T1000 (cell line): Measurements from ENCODE around the gene NISCH.

Experiments used
- DNase-seq: peaks from one replicate; lab custom pipeline; 2025; ENCODE audit warnings: mixed read lengths; lab: John Stamatoyannopoulos, UW

Gene NISCH

DNA sequence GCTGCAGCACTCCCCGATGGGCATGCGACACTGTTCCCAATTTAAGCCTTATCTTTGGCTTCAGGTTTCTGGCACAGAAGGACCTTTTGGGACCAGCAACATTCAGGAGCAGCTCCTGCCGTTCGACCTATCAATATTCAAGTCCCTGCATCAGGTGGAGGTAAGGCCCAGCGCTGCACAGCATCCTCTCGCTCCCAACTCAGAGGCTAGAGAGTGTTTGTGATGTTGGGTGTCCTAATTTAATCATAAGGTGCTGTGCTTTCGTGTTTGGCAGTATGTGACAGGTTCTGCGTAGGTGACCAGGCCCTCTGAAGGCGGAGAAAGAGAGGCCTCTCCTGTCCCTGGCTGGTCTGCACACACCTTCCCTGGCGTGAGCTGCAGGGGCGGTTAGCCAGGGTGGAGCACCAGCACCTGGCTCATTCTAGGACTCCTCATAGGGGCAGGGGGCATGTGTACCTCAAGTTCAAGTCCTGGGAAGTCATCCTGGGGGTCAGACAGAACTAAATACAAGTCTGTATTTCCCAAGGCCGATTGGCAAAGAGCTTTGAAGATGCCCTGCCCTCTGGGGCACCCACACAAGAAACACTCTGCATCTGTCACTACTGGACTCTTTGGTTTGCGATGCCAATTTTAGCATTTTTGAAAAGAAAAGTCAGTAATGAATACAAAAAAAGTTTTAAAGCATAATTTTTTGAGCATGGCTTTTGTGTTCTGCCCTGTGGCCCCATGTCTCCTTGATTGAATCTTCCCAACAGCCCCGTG lies 17.0 kb downstream of the NISCH start:
- no peak for DNase-seq

DNA sequence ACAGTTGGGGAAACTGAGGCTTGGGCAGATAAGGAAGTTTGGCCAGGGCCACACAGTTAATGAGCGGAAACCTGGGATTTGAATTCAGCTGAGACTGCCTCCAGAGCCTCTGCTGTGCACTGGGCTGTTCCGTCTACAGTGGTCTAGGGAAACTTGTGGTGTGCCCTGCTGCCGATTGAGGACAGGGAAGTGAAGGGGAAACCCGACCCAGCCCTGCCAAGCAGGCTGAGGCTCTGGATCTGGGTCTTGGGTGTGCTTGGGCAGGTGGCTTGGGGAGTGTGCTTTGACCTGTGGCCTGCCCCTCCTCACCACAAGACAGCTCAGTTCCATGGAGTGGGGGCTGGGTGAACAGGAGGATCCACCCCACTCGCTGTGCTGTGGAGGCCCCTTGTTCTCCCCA lies 17.6 kb downstream of the NISCH start:
- no peak for DNase-seq

DNA sequence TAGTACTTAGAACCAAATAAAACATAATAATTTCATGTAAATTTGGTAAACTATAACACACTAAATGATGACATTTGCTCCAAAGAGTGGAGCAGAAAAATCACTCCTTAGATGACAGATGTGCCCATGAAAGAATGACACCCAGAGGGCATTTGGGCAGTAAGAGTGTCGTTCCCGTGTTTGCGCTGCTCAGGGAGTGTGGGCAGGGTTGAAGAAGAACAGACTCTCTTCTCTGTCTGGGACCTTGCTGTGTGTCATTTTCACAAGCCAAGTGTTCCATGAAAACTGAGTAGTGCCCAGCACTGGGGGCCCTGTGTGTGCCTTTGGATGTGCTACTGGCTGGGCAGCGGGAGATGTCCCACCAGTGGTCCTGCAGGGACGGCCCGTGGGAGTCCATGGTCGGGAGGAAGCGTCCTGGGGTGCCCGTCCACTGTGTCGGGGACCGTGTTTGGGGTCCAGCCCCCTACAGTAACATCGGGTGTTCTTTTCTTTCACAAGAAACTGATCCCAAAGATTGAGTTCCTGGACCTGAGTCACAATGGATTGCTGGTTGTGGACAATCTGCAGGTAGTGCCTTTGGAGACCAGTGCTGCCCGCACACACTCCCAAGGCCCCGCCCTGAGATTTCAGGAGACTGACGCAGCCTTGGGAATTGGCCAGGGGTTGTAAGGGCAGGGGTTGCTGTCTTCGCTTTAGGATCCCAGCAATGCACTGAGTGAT lies 21.8 kb downstream of the NISCH start:
- DNase-seq, result no peak

DNA sequence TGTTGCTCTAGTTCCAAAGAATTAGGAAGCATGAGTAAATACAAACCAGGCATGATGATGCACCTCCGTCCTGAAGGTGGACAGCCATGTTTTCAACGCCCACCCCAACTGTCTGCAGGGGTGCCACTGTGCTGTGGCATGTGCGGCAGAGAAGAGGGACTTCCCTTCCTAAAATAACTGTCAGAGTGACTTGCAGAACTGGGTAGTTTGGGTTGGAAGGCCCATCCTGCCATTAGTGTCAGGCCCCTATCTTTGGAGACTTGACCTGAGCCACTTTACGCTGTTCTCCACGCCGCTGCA lies 22.3 kb downstream of the NISCH start:
- no peak for DNase-seq

DNA sequence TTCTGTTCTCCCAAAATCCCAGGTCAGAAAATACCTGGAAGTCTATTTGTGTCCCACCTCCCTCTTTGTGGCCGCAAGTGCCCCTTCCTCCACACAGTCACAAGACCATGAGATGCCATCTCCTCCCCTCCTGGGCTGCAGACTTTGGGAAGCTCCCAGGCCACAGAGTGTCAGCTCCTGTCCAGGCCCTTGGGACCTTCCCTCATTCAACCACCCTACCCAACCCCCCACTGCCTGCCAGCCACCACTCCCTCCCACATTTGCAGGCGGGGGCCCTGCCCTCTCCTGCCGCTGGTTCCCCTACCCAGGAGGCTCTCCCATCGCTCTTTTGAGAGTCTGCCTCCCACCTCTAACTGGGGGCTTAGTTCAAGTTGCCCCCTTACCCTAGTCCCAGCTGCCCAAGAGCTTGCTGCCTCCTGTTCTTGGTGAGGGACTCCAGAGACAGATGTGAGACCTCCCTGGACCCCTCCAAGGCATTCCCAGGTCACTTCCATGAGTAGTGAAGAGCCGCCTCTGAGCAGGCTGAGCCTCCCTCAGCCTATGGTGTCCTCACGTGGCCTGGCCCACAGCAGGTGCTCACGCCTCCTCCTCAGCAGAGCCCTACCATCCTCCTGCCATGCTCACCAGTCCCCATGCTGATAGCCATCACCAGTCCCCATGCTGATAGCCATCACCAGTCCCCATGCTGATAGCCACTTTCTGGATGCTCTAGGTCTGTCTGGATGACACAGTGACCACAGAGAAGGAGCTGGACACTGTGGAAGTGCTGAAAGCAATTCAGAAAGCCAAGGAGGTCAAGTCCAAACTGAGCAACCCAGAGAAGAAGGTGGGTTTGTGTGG lies 23.9 kb downstream of the NISCH start:
- DNase-seq, result no peak

- DNase-seq, result no peak
Observed at GRCh38 chr3:52479877-52480575, 24.6 kb downstream of the NISCH start.

DNA sequence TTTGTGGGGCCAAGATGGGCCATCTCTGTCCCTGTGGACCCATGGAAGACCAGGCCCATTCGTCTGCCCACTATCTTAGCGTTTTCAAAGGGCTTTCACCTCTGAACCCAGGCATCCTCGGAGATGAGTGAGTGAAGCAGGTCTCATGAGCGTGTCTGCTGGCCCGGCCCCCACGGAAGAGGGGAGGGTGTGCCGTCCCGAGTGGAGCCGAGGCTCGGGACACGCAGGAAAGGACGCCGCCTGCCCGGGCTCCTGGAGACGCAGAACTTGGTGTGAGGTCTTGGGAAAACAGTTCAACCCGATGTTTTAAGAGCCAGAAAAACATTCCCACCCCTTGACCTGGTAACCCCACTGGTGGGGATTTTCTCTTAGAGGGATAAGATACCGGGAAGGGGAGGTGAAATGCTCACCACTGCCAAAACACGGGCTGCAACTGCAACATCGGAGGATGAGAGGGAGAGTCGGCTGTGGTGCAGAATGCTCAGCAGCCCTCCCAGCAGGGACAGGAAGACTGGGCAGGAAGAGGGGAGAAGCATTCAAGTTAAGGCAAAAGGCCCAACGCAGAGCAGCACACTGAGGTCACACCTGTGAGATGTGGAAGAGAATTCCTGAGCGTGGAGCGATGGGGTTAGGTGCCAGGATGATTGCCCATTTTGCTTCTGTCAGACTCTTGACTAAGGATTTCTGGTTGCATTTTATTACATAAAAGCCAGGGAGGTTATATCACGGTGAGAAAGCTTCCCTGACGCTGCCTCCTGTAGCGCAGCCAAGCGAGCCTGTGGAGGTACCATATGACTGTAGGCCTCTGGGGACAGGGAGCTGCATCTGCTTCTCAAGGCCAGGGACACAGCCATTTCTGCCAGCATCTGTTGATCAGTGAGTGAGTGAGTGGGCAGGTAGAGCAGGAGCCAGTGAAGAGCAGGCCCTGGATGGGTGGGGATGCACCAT lies 25.6 kb downstream of the NISCH start:
- no peak for DNase-seq

DNA sequence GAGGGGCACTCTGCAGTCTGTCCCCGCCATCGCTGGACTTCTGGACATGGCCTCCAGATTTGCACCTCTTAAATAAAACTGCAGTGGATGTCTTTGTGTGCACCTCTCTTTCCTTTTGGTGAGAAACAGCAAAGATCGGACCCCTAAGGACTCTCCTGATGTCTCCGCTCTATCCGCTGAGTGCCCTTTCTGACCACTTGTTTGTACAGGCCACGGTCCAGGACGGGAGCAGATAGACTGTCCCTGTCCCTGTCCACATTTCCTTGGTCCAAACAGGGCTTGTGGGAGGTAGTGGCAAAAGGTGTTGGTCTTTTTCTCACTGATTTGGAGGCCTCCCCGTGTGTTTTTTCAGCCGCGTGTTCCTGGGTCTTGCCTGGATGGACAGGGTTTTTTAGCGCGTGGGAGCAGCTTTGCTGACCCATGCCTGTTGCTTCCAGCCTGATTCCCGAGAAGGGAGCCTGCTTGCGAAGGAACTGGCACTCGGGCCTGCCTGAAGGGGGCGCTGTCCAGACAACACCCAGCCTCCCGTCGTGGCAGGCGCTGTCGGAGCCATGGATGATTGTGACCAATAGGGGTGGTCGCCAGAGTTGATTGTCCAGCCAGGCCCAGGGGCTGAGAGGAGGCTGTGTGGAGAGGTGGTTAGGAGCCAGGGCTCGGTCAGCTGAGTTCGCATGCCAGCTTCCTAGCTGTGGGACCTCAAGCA lies 26.6 kb downstream of the NISCH start:
- no peak for DNase-seq

DNA sequence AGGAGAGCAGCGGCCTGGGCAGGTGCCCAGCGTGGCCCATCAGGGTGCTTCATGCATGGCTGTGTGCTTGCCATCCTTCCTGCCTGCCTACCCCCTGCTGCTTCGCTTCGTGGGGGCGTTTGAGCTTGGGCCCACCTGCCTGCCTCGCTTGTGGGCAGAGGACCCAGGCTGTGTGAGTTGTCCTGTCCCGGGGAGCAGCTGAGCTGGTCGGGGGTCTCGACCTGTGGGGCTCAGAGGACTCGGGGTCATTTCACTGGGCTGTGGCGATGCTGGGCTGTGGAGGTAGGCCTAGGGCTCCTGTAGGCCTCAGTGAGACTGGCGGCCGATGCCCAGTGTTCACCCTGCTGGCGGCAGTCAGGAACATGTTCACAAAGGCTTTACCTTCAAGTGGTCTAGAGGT lies 27.7 kb downstream of the NISCH start:
- no peak for DNase-seq

- no peak for DNase-seq
Observed at GRCh38 chr3:52483577-52484381, 28.4 kb downstream of the NISCH start.

- no peak for DNase-seq
Observed at GRCh38 chr3:52484680-52485461, 29.5 kb downstream of the NISCH start.

DNA sequence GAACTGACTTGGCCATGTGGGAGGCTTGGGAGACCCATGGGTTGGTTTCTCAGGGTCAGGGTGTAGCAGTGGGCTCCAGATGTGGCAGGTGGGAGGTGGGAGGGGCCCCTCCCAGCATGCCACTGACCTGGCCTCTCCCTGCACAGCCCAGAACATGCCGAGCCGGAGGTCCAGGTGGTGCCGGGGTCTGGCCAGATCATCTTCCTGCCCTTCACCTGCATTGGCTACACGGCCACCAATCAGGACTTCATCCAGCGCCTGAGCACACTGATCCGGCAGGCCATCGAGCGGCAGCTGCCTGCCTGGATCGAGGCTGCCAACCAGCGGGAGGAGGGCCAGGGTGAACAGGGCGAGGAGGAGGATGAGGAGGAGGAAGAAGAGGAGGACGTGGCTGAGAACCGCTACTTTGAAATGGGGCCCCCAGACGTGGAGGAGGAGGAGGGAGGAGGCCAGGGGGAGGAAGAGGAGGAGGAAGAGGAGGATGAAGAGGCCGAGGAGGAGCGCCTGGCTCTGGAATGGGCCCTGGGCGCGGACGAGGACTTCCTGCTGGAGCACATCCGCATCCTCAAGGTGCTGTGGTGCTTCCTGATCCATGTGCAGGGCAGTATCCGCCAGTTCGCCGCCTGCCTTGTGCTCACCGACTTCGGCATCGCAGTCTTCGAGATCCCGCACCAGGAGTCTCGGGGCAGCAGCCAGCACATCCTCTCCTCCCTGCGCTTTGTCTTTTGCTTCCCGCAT lies 31.8 kb downstream of the NISCH start:
- no peak for DNase-seq

GRCh38 chr3:52487788-52488691 lies 32.6 kb downstream of the NISCH start:
- no peak for DNase-seq

- DNase-seq, result no peak
Observed at GRCh38 chr3:52488746-52489145, 33.3 kb downstream of the NISCH start.

DNA sequence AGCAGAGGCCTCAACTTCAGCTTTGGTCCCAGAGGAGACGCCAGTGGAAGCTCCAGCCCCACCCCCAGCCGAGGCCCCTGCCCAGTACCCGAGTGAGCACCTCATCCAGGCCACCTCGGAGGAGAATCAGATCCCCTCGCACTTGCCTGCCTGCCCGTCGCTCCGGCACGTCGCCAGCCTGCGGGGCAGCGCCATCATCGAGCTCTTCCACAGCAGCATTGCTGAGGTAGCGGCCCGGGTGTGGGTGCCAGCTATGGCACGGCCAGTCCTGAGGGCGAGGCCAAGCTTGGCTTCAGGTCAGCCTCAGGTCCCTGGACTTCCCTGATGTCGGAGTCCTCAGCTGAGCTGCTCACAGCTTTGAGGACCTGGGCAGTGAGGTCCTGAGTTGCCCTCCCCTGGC lies 34.0 kb downstream of the NISCH start:
- no peak for DNase-seq

GRCh38 chr3:52490035-52490938 lies 34.9 kb downstream of the NISCH start:
- no peak for DNase-seq
